DMS153 treated with DMSO at 0.1 percent for 48 hours (cell line): ENCODE measurements around the gene NAALADL2.
"Not testable (repeated sequence)": the region's sequence is repeated elsewhere in the genome, so short reads cannot be mapped to it uniquely, and the experiment has no call there.

Experiments used
- DNase-seq: peaks from one replicate; lab custom pipeline; 2025; ENCODE audit not compliant: unreplicated experiment; lab: John Stamatoyannopoulos, UW

Gene NAALADL2

GRCh38 chr3:175460849-175461399 is 601.8 kb downstream of the NAALADL2 start:
- DNase-seq, result not testable (repeated sequence)

GRCh38 chr3:175464362-175464761 is 605.2 kb downstream of the NAALADL2 start:
- DNase-seq, result no peak

GRCh38 chr3:175469124-175469523 is 610.0 kb downstream of the NAALADL2 start:
- no peak for DNase-seq

GRCh38 chr3:175475765-175476164 is 616.6 kb downstream of the NAALADL2 start:
- no peak for DNase-seq

GRCh38 chr3:175476489-175476888 is 617.4 kb downstream of the NAALADL2 start:
- DNase-seq, result no peak

- no peak for DNase-seq
Measured at GRCh38 chr3:175477651-175478224, 618.6 kb downstream of the NAALADL2 start.

GRCh38 chr3:175478301-175478700 is 619.2 kb downstream of the NAALADL2 start:
- no peak for DNase-seq

GRCh38 chr3:175479175-175479574 is 620.0 kb downstream of the NAALADL2 start:
- no peak for DNase-seq

- no peak for DNase-seq
Measured at GRCh38 chr3:175479800-175480199, 620.7 kb downstream of the NAALADL2 start.

GRCh38 chr3:175484666-175485065 is 625.5 kb downstream of the NAALADL2 start:
- DNase-seq, result no peak

- no peak for DNase-seq
Measured at GRCh38 chr3:175485436-175485835, 626.3 kb downstream of the NAALADL2 start.

GRCh38 chr3:175486255-175486654 is 627.1 kb downstream of the NAALADL2 start:
- DNase-seq, result no peak

GRCh38 chr3:175489406-175489805 is 630.3 kb downstream of the NAALADL2 start:
- DNase-seq, result no peak

- DNase-seq, result no peak
Measured at GRCh38 chr3:175493301-175493700, 634.2 kb downstream of the NAALADL2 start.

GRCh38 chr3:175495331-175495730 is 636.2 kb downstream of the NAALADL2 start:
- no peak for DNase-seq

- no peak for DNase-seq
Measured at GRCh38 chr3:175502155-175502554, 643.0 kb downstream of the NAALADL2 start.

- no peak for DNase-seq
Measured at GRCh38 chr3:175511219-175511785, 652.2 kb downstream of the NAALADL2 start.

- DNase-seq, result no peak
Measured at GRCh38 chr3:175512700-175513099, 653.6 kb downstream of the NAALADL2 start.

- DNase-seq, result no peak
Measured at GRCh38 chr3:175518459-175518858, 659.3 kb downstream of the NAALADL2 start.

GRCh38 chr3:175521406-175521805 is 662.3 kb downstream of the NAALADL2 start:
- DNase-seq, result no peak

GRCh38 chr3:175526191-175526590 is 667.1 kb downstream of the NAALADL2 start:
- DNase-seq, result no peak

GRCh38 chr3:175526609-175527280 is 667.6 kb downstream of the NAALADL2 start:
- DNase-seq, result no peak
